CD4-positive, alpha-beta T cell (primary cell): ENCODE results near the gene SRGAP1. TPM values are rescaled to one million over a fixed set of nuclear protein-coding genes. Genes with fewer than 3 reads are reported as not detected.

Experiments
- ATAC-seq: fragments of 200-7000 bp; cut with Tn5 transposase; one replicate; pipeline ENCODE4 v1.10.0; 2022; ENCODE audit warnings: mild to moderate bottlenecking; ENCODE audit not compliant: poor library complexity
- CTCF ChIA-PET: fragments of 350-600 bp; sonication (Branson Sonifier 250); formaldehyde crosslinking; loops from one replicate; lab custom pipeline; 2021; ENCODE audit warnings: antibody characterized with exemption, inconsistent platforms; lab: Charles Lee
- POLR2A ChIA-PET: fragments of 350-600 bp; sonication (Branson Sonifier 250); formaldehyde crosslinking; loops from one replicate; lab custom pipeline; 2021; ENCODE audit warnings: antibody characterized with exemption, inconsistent platforms; lab: Charles Lee
- DNase-seq, 14 experiments: peaks; one replicate each; pipeline ENCODE4 v3.0.0-alpha.2; 2013 to 2020; ENCODE audit warnings: mixed read lengths in 2 of 14
- H3K27ac ChIP-seq, 2 donors: one replicate each; pipeline versions ENCODE4 v1.5.1 to v1.7.0; 2013; ENCODE audit warnings: low read length in 2 of 2, low read depth in 1 of 2, mild to moderate bottlenecking in 1 of 2
- H3K27me3 ChIP-seq, 2 experiments: 1 replicate in 1 of 2; 2 replicates in 1 of 2; pipeline versions ENCODE4 v1.6.1 to v1.7.0; 2013; ENCODE audit warnings: low read length in 2 of 2, control low read depth in 1 of 2, mild to moderate bottlenecking in 1 of 2, moderate library complexity in 1 of 2; ENCODE audit not compliant: insufficient read depth in 2 of 2, control insufficient read depth in 1 of 2
- H3K36me3 ChIP-seq: one replicate; pipeline ENCODE4 v1.6.1; 2013; ENCODE audit warnings: low read length, control low read depth; ENCODE audit not compliant: insufficient read depth
- H3K4me1 ChIP-seq: one replicate; pipeline ENCODE4 v1.6.1; 2013; ENCODE audit warnings: low read length, control low read depth; ENCODE audit not compliant: insufficient read depth
- H3K4me3 ChIP-seq: one replicate; pipeline ENCODE4 v1.5.1; 2013; ENCODE audit warnings: mild to moderate bottlenecking, low read length, moderate library complexity
- H3K9me3 ChIP-seq, 2 experiments: 1 replicate in 1 of 2; 2 replicates in 1 of 2; pipeline versions ENCODE4 v1.6.1 to v1.7.0; 2013; ENCODE audit warnings: low read length in 2 of 2, mild to moderate bottlenecking in 2 of 2, control low read depth in 1 of 2, moderate library complexity in 1 of 2; ENCODE audit not compliant: control insufficient read depth in 1 of 2, insufficient read depth in 1 of 2
- H3K27ac Mint-ChIP-seq: one replicate; pipeline ENCODE4 v1.8.0; 2020; ENCODE audit warnings: mixed read lengths
- H3K27me3 Mint-ChIP-seq: one replicate; pipeline ENCODE4 v1.8.0; 2021; ENCODE audit warnings: mixed read lengths
- H3K36me3 Mint-ChIP-seq: one replicate; pipeline ENCODE4 v1.8.0; 2021; ENCODE audit warnings: low read depth, mixed read lengths
- H3K4me1 Mint-ChIP-seq: one replicate; pipeline ENCODE4 v1.8.0; 2021; ENCODE audit warnings: low read depth, mixed read lengths
- H3K4me3 Mint-ChIP-seq: one replicate; pipeline ENCODE4 v1.8.0; 2020; ENCODE audit warnings: mild to moderate bottlenecking, mixed read lengths
- H3K9me3 Mint-ChIP-seq: one replicate; pipeline ENCODE4 v1.8.0; 2020; ENCODE audit warnings: mixed read lengths
- CTCF ChIP-seq: fragments of 200-600 bp; IDR thresholded peaks from one replicate; pipeline ENCODE4 v1.8.0; 2022; ENCODE audit warnings: antibody characterized with exemption, mild to moderate bottlenecking
- intact Hi-C, 2 experiments: fragments of 100-400 bp; cut with DNase I in 1 of 2; cut with micrococcal nuclease in 1 of 2; formaldehyde crosslinking; loops; one replicate each; pipeline versions ENCODE4 v1.15.1 to v1.9.0; 2023 to 2025; cut with DNase I, micrococcal nuclease
- total RNA-seq, 174 experiments: library from RNA in 2 of 174; stranded (reverse) in 2 of 174; gene quantifications; one replicate each; pipeline ENCODE4 v1.2.3 and lab custom pipeline; 2021 to 2026

SRGAP1 gene
- total RNA-seq, 2 experiments from 2014 or later, result 0.03 TPM; not detected in 1

GRCh38 chr12:64057706-64058105 is 213.2 kb downstream of the SRGAP1 start:
- ChIA-PET POLR2A (no interaction called here), CTCF (no interaction called here)
- Histone ChIP-seq H3K27me3 (peaks cover 0 to 6% of the 10 kb centered on the region in 2 experiments), H3K4me3 (no peak overlapping the region), H3K4me1 (no peaks in the 10 kb centered on the region), H3K27ac (no peak overlapping the region), H3K9me3 (no peaks in the 10 kb centered on the region), H3K36me3 (no peaks in the 10 kb centered on the region)
- H3K27ac Mint-ChIP-seq, result no peak overlapping the region
- intact Hi-C loops, result no loop called here
- no peaks in the 10 kb centered on the region for H3K4me1 Mint-ChIP-seq
- H3K9me3 Mint-ChIP-seq, result no peaks in the 10 kb centered on the region
- H3K36me3 Mint-ChIP-seq, result no peaks in the 10 kb centered on the region
- H3K27me3 Mint-ChIP-seq, result peaks cover 19% of the 10 kb centered on the region
- DNase-seq (no peak), ATAC-seq (no peak)
- H3K4me3 Mint-ChIP-seq, result no peak overlapping the region
- TF ChIP-seq CTCF, result no peak

GRCh38 chr12:64058541-64059265 is 214.2 kb downstream of the SRGAP1 start:
- Mint-ChIP-seq H3K27me3 (peaks cover 19% of the 10 kb centered on the region), H3K4me1 (no peaks in the 10 kb centered on the region), H3K36me3 (no peaks in the 10 kb centered on the region), H3K9me3 (no peaks in the 10 kb centered on the region), H3K27ac (no peak overlapping the region), H3K4me3 (no peak overlapping the region)
- Histone ChIP-seq H3K27ac (no peak overlapping the region), H3K9me3 (no peaks in the 10 kb centered on the region), H3K36me3 (no peaks in the 10 kb centered on the region), H3K4me3 (no peak overlapping the region), H3K4me1 (no peaks in the 10 kb centered on the region), H3K27me3 (peaks cover 0 to 6% of the 10 kb centered on the region in 2 experiments)
- no peak for DNase-seq
- intact Hi-C loops, result no loop called here
- no peak for ATAC-seq
- no peak for TF ChIP-seq CTCF
- ChIA-PET POLR2A (no interaction called here), CTCF (no interaction called here)

- Mint-ChIP-seq H3K4me3 (no peak overlapping the region), H3K27me3 (peaks cover 15% of the 10 kb centered on the region), H3K27ac (no peak overlapping the region), H3K4me1 (no peaks in the 10 kb centered on the region), H3K9me3 (no peaks in the 10 kb centered on the region), H3K36me3 (no peaks in the 10 kb centered on the region)
- H3K36me3 ChIP-seq, result no peaks in the 10 kb centered on the region
- H3K4me1 ChIP-seq, result no peaks in the 10 kb centered on the region
- H3K27ac ChIP-seq, result no peak overlapping the region
- intact Hi-C loops, result no loop called here
- no peak overlapping the region for H3K4me3 ChIP-seq
- POLR2A ChIA-PET, result no interaction called here
- H3K27me3 ChIP-seq, result peaks cover 2 to 6% of the 10 kb centered on the region in 2 experiments
- H3K9me3 ChIP-seq, result no peaks in the 10 kb centered on the region
- no peak for DNase-seq
- CTCF ChIA-PET, result no interaction called here
- no peak for TF ChIP-seq CTCF
- no peak for ATAC-seq
Measured at GRCh38 chr12:64059685-64060084, 215.2 kb downstream of the SRGAP1 start.
